Astrocyte of the spinal cord (primary cell): ENCODE results near the gene PAFAH1B2.

Experiments
- DNase-seq: peaks from one replicate; pipeline ENCODE4 v3.0.0; 2011; ENCODE audit warnings: low read depth, low spot score
- H3K4me3 ChIP-seq: 2 replicates; pipeline ENCODE4 v1.5.1; 2011; ENCODE audit warnings: low read depth, mild to moderate bottlenecking, low read length, moderate library complexity
- in situ Hi-C: cut with HindIII; loops from 2 replicates; pipeline ENCODE4 v1.10.0; 2017; ENCODE audit warnings: low sequenced_read_pairs
- TF ChIP-seq, protein P1 (sequence below): IDR thresholded peaks from 2 replicates; pipeline ENCODE4 v1.5.1; 2012; ENCODE audit warnings: low read depth, mild to moderate bottlenecking, low read length, inconsistent platforms

The PAFAH1B2 gene

DNA sequence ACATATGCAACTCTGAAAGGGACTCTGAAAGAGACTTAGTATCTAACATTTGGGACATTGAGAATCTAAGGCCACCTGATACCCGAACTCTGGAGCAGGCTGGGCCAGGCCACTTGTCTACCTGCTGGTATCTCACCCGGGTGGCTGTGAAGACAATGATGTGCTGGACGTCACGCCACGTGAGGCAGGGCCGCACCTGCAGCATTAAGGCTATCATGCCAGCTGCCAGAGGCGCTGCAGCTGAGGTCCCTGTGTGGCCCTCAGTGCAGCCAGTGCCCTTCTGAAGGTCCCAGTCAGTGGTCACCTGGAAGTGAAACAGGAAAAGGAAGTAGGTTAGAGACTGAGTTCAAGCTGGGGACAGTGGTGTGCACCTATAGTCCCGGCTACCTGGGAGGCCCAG, 75.4 kb downstream of the PAFAH1B2 start:
- TF ChIP-seq, protein P1, sequence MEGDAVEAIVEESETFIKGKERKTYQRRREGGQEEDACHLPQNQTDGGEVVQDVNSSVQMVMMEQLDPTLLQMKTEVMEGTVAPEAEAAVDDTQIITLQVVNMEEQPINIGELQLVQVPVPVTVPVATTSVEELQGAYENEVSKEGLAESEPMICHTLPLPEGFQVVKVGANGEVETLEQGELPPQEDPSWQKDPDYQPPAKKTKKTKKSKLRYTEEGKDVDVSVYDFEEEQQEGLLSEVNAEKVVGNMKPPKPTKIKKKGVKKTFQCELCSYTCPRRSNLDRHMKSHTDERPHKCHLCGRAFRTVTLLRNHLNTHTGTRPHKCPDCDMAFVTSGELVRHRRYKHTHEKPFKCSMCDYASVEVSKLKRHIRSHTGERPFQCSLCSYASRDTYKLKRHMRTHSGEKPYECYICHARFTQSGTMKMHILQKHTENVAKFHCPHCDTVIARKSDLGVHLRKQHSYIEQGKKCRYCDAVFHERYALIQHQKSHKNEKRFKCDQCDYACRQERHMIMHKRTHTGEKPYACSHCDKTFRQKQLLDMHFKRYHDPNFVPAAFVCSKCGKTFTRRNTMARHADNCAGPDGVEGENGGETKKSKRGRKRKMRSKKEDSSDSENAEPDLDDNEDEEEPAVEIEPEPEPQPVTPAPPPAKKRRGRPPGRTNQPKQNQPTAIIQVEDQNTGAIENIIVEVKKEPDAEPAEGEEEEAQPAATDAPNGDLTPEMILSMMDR: no peak
- no peak overlapping the region for H3K4me3 ChIP-seq
- no peak for DNase-seq
- in situ Hi-C loops: no loop called here

DNA sequence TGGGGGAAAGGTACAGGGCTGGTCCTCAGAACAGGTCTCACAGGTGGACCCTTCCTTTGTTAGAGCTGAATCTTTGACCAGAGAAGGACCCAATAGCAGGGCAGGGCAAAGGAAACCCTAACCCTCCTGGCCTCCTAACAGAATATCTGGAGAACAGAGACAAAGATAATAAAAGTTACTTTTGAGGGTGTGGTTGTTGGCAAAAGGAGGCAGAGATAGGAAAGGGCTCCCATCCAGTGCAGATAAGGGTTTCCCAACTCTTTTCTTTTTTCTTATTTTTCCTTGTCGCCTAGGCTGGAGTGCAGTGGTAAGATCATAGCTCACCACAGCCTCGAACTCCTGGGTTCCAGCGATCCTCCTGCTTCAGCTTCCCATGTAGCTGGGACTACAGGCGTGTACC, 75.9 kb downstream of the PAFAH1B2 start:
- no peak overlapping the region for H3K4me3 ChIP-seq
- TF ChIP-seq, protein P1: no peak
- no peak for DNase-seq
- in situ Hi-C loops: no loop called here

DNA sequence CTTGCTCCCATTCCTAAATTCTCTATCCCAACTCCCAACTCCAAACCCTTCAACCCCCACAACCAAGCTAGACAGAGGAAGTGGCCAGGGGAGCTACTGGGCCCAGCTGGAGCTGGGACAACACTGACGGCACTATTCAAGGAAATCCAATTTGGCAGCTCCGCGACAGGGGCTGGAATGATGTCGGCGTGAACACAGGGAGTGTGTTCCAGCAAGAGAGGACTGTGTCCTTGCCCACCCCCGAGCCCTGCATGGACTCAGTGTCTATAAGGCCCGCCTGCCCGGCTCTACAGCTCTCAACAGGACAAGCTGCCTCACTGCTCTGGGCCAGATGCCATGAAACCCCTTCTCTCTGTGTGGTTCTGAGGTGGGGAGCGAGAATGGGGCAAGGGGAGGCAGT, 76.5 kb downstream of the PAFAH1B2 start:
- TF ChIP-seq, protein P1: no peak
- no peak for DNase-seq
- in situ Hi-C loops: no loop called here
- no peak overlapping the region for H3K4me3 ChIP-seq

DNA sequence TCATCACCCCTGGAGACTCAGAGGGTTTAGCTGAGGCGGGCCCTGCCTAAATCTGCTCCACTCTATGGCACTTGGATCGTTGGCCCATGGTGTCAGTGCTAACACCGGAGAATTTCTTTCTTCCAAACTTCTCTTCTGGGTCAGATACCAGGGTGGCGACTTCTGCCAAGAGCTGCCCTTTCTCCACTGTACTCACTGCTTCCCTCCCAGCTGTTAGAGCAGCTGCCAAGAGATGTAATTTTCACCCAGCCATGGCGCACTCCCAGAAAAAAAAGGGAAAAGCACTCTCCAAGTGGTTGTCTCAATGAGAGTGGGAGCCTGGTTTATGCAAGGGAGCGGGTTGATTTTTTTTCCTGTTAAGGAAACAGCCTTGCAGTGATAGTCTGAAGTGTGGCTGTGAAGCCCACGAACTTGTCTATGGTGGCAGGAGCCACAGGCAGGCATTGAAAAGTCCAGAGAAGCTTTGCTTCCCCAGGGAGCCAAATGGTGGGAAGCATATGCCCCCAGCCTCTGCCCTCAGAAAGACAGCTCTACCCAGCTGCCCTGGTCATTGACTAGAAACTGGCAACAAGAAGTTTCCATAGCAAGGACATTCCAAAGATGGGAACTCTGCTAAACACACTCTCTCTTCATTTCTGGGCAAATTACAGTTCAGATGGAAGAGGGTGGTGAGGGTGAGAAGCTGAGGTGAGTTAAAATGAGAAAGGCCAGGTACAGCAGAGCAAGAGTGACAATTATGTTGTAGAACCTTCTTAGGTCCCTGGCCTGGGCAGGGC, 77.1 kb downstream of the PAFAH1B2 start:
- TF ChIP-seq, protein P1: no peak
- DNase-seq: no peak
- in situ Hi-C loops: no loop called here
- H3K4me3 ChIP-seq: no peak overlapping the region

DNA sequence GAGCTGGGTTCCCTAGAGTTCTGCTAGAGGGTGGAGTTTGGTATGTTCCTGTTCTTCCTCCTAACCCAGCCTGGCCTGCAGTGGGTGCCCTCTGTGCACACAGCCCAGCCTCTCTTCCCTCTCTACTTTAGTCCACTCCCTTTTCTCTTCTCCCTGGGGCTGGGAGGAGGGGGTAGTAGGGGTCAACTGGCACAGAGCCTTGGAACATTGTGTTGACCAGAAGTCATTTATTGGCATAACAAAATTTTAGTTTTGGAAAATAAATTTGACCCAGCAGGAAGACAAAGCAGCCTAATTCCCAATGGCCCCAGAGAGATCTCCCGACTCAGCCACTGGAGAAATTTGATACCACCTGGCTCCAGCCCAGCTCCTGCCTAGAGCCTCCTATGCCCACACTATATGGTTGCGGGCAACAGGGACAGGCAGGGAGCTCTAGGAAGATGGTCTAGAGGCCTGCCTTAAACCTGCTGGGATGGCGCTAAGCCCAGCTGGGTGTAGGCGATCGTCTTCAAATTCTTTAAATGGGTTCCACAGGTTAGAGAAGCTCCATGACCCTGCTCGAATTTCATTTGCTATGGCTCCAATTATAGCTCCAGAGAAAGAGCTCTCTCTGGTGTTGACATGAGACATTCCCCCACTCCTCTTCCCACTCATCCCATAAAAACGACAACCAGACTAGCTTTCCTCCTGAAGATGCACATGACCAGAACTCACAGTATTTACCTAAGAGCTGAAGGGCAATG, 77.9 kb downstream of the PAFAH1B2 start:
- peak; percentile 66 for DNase-seq
- in situ Hi-C loops: no loop called here
- no peak overlapping the region for H3K4me3 ChIP-seq
- TF ChIP-seq, protein P1: peak; percentile 17

DNA sequence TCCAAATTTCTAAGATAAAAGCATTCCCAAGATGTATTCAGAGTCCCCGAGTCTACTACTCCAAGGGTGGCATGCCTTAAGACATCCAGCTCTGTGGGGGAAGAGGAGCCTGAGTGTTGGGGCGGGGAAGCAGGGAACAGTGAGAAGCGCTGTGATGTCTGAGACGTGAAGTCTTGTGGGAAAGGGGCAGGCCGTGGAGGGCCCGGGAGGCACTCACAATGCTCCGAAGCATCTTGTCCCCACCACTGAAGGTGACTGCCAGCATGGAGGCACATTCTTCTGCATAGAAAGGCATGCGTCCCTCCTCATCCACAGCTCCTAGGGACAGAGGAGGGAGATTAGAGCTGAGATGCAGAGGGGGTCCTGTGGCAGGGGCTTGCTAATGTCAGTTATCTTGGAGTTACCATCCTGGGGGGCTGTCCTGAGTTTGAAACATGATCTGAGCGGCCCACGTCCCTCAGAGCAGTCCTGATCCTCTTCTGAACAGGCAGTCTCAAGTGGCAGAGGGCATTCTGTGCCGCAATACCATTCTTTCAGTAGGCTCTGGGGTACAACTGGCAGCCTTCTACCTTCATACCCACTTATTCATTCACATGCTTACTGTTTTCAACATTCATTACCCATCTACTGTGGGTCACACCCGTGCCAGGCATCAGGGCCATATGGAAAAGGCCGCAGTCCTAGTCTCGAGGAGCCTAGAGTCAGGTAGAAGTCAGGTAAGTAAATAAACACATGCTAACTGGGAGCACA, 79.1 kb downstream of the PAFAH1B2 start:
- TF ChIP-seq, protein P1: no peak
- no peak overlapping the region for H3K4me3 ChIP-seq
- in situ Hi-C loops: no loop called here
- no peak for DNase-seq
